Skeletal muscle satellite cell (primary cell): ENCODE data around the gene A3GALT2.
A peak's percentile ranks its signal among the peaks of the same experiment; 100 is the strongest.

Experiments used
- H3K27me3 ChIP-seq: 2 replicates; pipeline ENCODE4 v1.7.0; 2013; ENCODE audit warnings: low read length; ENCODE audit not compliant: control insufficient read depth, insufficient read depth
- H3K36me3 ChIP-seq: 2 replicates; pipeline ENCODE4 v1.7.0; 2013; ENCODE audit warnings: mild to moderate bottlenecking, control low read depth, low read length; ENCODE audit not compliant: insufficient read depth
- H3K4me1 ChIP-seq: 2 replicates; pipeline ENCODE4 v1.7.0; 2013; ENCODE audit warnings: low read length; ENCODE audit not compliant: control insufficient read depth, insufficient read depth
- H3K4me2 ChIP-seq: 2 replicates; pipeline ENCODE4 v1.7.0; 2013; ENCODE audit warnings: mild to moderate bottlenecking, low read length
- H3K4me3 ChIP-seq: 2 replicates; pipeline ENCODE4 v1.7.0; 2013; ENCODE audit warnings: low read length
- H3K9ac ChIP-seq: 2 replicates; pipeline ENCODE4 v1.7.0; 2013; ENCODE audit warnings: mild to moderate bottlenecking, low read depth, low read length, moderate library complexity
- H3K9me3 ChIP-seq: replicated peaks from 2 replicates; pipeline ENCODE4 v1.7.0; 2013; ENCODE audit warnings: mild to moderate bottlenecking, control low read depth, low read length

Gene A3GALT2

GRCh38 chr1:33307494-33307864, 13.4 kb downstream of the A3GALT2 start:
- peaks cover 12% of the 10 kb centered on the region for H3K4me1 ChIP-seq
- no peaks in the 10 kb centered on the region for H3K27me3 ChIP-seq
- no peaks in the 10 kb centered on the region for H3K36me3 ChIP-seq
- H3K9me3 ChIP-seq: no peaks in the 10 kb centered on the region
- H3K4me2 ChIP-seq: no peak overlapping the region
- no peak overlapping the region for H3K9ac ChIP-seq
- no peak overlapping the region for H3K4me3 ChIP-seq

GRCh38 chr1:33306653-33307493, 14.0 kb downstream of the A3GALT2 start:
- peak overlapping the region; percentile 66 for H3K4me2 ChIP-seq
- peaks cover 12% of the 10 kb centered on the region for H3K4me1 ChIP-seq
- no peaks in the 10 kb centered on the region for H3K27me3 ChIP-seq
- H3K36me3 ChIP-seq: no peaks in the 10 kb centered on the region
- H3K9ac ChIP-seq: no peak overlapping the region
- H3K9me3 ChIP-seq: no peaks in the 10 kb centered on the region
- peak overlapping the region; percentile 56 for H3K4me3 ChIP-seq

GRCh38 chr1:33305816-33306652, 14.9 kb downstream of the A3GALT2 start:
- no peaks in the 10 kb centered on the region for H3K36me3 ChIP-seq
- H3K4me2 ChIP-seq: no peak overlapping the region
- no peaks in the 10 kb centered on the region for H3K9me3 ChIP-seq
- no peak overlapping the region for H3K9ac ChIP-seq
- H3K4me1 ChIP-seq: peaks cover 13% of the 10 kb centered on the region
- H3K4me3 ChIP-seq: no peak overlapping the region
- H3K27me3 ChIP-seq: no peaks in the 10 kb centered on the region

GRCh38 chr1:33305016-33305415, 15.9 kb downstream of the A3GALT2 start:
- no peak overlapping the region for H3K4me3 ChIP-seq
- no peaks in the 10 kb centered on the region for H3K36me3 ChIP-seq
- H3K27me3 ChIP-seq: no peaks in the 10 kb centered on the region
- no peak overlapping the region for H3K4me2 ChIP-seq
- no peak overlapping the region for H3K9ac ChIP-seq
- no peaks in the 10 kb centered on the region for H3K9me3 ChIP-seq
- peaks cover 20% of the 10 kb centered on the region for H3K4me1 ChIP-seq

GRCh38 chr1:33302325-33302724, 18.6 kb downstream of the A3GALT2 start:
- H3K9ac ChIP-seq: no peak overlapping the region

GRCh38 chr1:33301273-33301984, 19.5 kb downstream of the A3GALT2 start:
- peaks cover 5% of the 10 kb centered on the region for H3K36me3 ChIP-seq

More at GRCh38 chr1:33302325-33302724, 18.6 kb downstream of the A3GALT2 start:
- Histone ChIP-seq H3K4me2 (no peak overlapping the region), H3K4me1 (peaks cover 20% of the 10 kb centered on the region), H3K36me3 (peaks cover 4% of the 10 kb centered on the region), H3K27me3 (no peaks in the 10 kb centered on the region), H3K4me3 (no peak overlapping the region), H3K9me3 (no peaks in the 10 kb centered on the region)

GRCh38 chr1:33300673-33301072, 20.2 kb downstream of the A3GALT2 start:
- Histone ChIP-seq H3K36me3 (peaks cover 13% of the 10 kb centered on the region), H3K9ac (no peak overlapping the region), H3K4me3 (no peak overlapping the region), H3K4me2 (no peak overlapping the region), H3K9me3 (no peaks in the 10 kb centered on the region), H3K4me1 (peaks cover 7% of the 10 kb centered on the region), H3K27me3 (no peaks in the 10 kb centered on the region)

More at GRCh38 chr1:33301273-33301984, 19.5 kb downstream of the A3GALT2 start:
- Histone ChIP-seq H3K4me2 (no peak overlapping the region), H3K4me3 (no peak overlapping the region), H3K27me3 (no peaks in the 10 kb centered on the region), H3K9me3 (no peaks in the 10 kb centered on the region), H3K4me1 (peaks cover 12% of the 10 kb centered on the region), H3K9ac (no peak overlapping the region)

- Histone ChIP-seq H3K4me1 (peaks cover 7% of the 10 kb centered on the region), H3K9ac (no peak overlapping the region), H3K36me3 (peaks cover 18% of the 10 kb centered on the region), H3K4me3 (no peak overlapping the region), H3K9me3 (no peaks in the 10 kb centered on the region), H3K4me2 (no peak overlapping the region), H3K27me3 (no peaks in the 10 kb centered on the region)
Measured at GRCh38 chr1:33299461-33300155, 21.3 kb downstream of the A3GALT2 start.

GRCh38 chr1:33298623-33299277, 22.1 kb downstream of the A3GALT2 start:
- Histone ChIP-seq H3K4me2 (no peak overlapping the region), H3K4me1 (peaks cover 7% of the 10 kb centered on the region), H3K27me3 (no peaks in the 10 kb centered on the region), H3K36me3 (peaks cover 21% of the 10 kb centered on the region), H3K4me3 (no peak overlapping the region), H3K9me3 (no peaks in the 10 kb centered on the region), H3K9ac (no peak overlapping the region)

- Histone ChIP-seq H3K9ac (no peak overlapping the region), H3K9me3 (no peaks in the 10 kb centered on the region), H3K4me2 (no peak overlapping the region), H3K4me3 (no peak overlapping the region), H3K4me1 (peaks cover 7% of the 10 kb centered on the region), H3K27me3 (no peaks in the 10 kb centered on the region), H3K36me3 (peaks cover 21% of the 10 kb centered on the region)
Measured at GRCh38 chr1:33297911-33298622, 22.8 kb downstream of the A3GALT2 start.
